ENCODE results near the gene LTBP1.

- TF ChIP-seq, protein P1, sequence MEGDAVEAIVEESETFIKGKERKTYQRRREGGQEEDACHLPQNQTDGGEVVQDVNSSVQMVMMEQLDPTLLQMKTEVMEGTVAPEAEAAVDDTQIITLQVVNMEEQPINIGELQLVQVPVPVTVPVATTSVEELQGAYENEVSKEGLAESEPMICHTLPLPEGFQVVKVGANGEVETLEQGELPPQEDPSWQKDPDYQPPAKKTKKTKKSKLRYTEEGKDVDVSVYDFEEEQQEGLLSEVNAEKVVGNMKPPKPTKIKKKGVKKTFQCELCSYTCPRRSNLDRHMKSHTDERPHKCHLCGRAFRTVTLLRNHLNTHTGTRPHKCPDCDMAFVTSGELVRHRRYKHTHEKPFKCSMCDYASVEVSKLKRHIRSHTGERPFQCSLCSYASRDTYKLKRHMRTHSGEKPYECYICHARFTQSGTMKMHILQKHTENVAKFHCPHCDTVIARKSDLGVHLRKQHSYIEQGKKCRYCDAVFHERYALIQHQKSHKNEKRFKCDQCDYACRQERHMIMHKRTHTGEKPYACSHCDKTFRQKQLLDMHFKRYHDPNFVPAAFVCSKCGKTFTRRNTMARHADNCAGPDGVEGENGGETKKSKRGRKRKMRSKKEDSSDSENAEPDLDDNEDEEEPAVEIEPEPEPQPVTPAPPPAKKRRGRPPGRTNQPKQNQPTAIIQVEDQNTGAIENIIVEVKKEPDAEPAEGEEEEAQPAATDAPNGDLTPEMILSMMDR (IDR thresholded peaks at IDR 0.05; ENCODE audit: insufficient read depth, low read depth, low read length), result no peak
- no peak for TF ChIP-seq EZH2 (IDR thresholded peaks at IDR 0.05; ENCODE audit: insufficient read depth, low read length)
Measured at GRCh38 chr2:33072614-33073013, 125.9 kb downstream of the LTBP1 start.

Measured in astrocyte (in vitro differentiated cells and primary cell).